HG03280 (cell line): ENCODE results near the gene VEPH1.

Experiments used
- ATAC-seq: cut with Tn5 transposase; IDR thresholded peaks from one replicate; pipeline ENCODE4 v1.9.1; 2021; ENCODE audit warnings: mild to moderate bottlenecking, moderate library complexity; ENCODE audit not compliant: unreplicated experiment

Gene VEPH1

GRCh38 chr3:157526036-157526435 is 22.8 kb upstream of the VEPH1 start:
- no peak for ATAC-seq

GRCh38 chr3:157523814-157524213 is 20.6 kb upstream of the VEPH1 start:
- ATAC-seq: no peak

GRCh38 chr3:157522648-157523047 is 19.4 kb upstream of the VEPH1 start:
- no peak for ATAC-seq

GRCh38 chr3:157520485-157521150 is 17.4 kb upstream of the VEPH1 start:
- ATAC-seq: no peak

GRCh38 chr3:157518881-157519280 is 15.7 kb upstream of the VEPH1 start:
- ATAC-seq: no peak

GRCh38 chr3:157516928-157517327 is 13.7 kb upstream of the VEPH1 start:
- ATAC-seq: no peak

GRCh38 chr3:157515398-157515797 is 12.2 kb upstream of the VEPH1 start:
- ATAC-seq: no peak

GRCh38 chr3:157514371-157514895 is 11.2 kb upstream of the VEPH1 start:
- no peak for ATAC-seq

GRCh38 chr3:157513585-157513984 is 10.4 kb upstream of the VEPH1 start:
- no peak for ATAC-seq

GRCh38 chr3:157512534-157512933 is 9.3 kb upstream of the VEPH1 start:
- ATAC-seq: no peak

- ATAC-seq: no peak
Measured at GRCh38 chr3:157508461-157508860, 5.2 kb upstream of the VEPH1 start.

- ATAC-seq: no peak
Measured at GRCh38 chr3:157501863-157502262, 1.4 kb downstream of the VEPH1 start.

- ATAC-seq: no peak
Measured at GRCh38 chr3:157500232-157500631, 3.0 kb downstream of the VEPH1 start.

GRCh38 chr3:157499342-157499963 is 3.8 kb downstream of the VEPH1 start:
- ATAC-seq: no peak

- ATAC-seq: no peak
Measured at GRCh38 chr3:157498371-157498770, 4.8 kb downstream of the VEPH1 start.

- no peak for ATAC-seq
Measured at GRCh38 chr3:157495846-157496245, 7.4 kb downstream of the VEPH1 start.

GRCh38 chr3:157494581-157495281 is 8.5 kb downstream of the VEPH1 start:
- no peak for ATAC-seq

GRCh38 chr3:157493627-157494550 is 9.3 kb downstream of the VEPH1 start:
- no peak for ATAC-seq

- ATAC-seq: no peak
Measured at GRCh38 chr3:157491136-157491535, 12.1 kb downstream of the VEPH1 start.

GRCh38 chr3:157488144-157488543 is 15.1 kb downstream of the VEPH1 start:
- no peak for ATAC-seq

GRCh38 chr3:157487339-157487738 is 15.9 kb downstream of the VEPH1 start:
- ATAC-seq: no peak
